Ishikawa (cell line): ENCODE measurements around the gene RGS7.

Source experiments
- CEBPB ChIP-seq: IDR thresholded peaks from 2 replicates; pipeline ENCODE4 v1.6.1; 2012
- CREB1 ChIP-seq: IDR thresholded peaks from 2 replicates; pipeline ENCODE4 v1.6.1; 2012; ENCODE audit warnings: low read depth
- EGR1 ChIP-seq: IDR thresholded peaks from 2 replicates; pipeline ENCODE4 v1.6.1; 2012
- EP300 ChIP-seq: IDR thresholded peaks from 2 replicates; pipeline ENCODE4 v1.6.1; 2012; ENCODE audit warnings: borderline replicate concordance
- FOXM1 ChIP-seq: IDR thresholded peaks from 2 replicates; pipeline ENCODE4 v1.6.1; 2012; ENCODE audit warnings: low read depth, borderline replicate concordance
- RAD21 ChIP-seq: IDR thresholded peaks from 2 replicates; pipeline ENCODE4 v1.6.1; 2012; ENCODE audit warnings: low read depth
- TAF1 ChIP-seq: IDR thresholded peaks from 2 replicates; pipeline ENCODE4 v1.6.1; 2012; ENCODE audit warnings: low read depth, mild to moderate bottlenecking
- TCF12 ChIP-seq: IDR thresholded peaks from 2 replicates; pipeline ENCODE4 v1.6.1; 2012; ENCODE audit warnings: low read depth
- TEAD4 ChIP-seq: IDR thresholded peaks from 2 replicates; pipeline ENCODE4 v1.6.1; 2012
- YY1 ChIP-seq: IDR thresholded peaks from 2 replicates; pipeline ENCODE4 v1.6.1; 2012; ENCODE audit warnings: low read depth
- ZBTB7A ChIP-seq: IDR thresholded peaks from 2 replicates; pipeline ENCODE4 v1.6.1; 2012; ENCODE audit warnings: low read depth
- TF ChIP-seq, protein P1 (sequence below): IDR thresholded peaks from 2 replicates; pipeline ENCODE4 v1.6.1; 2012; ENCODE audit warnings: low read depth, mild to moderate bottlenecking

DNA sequence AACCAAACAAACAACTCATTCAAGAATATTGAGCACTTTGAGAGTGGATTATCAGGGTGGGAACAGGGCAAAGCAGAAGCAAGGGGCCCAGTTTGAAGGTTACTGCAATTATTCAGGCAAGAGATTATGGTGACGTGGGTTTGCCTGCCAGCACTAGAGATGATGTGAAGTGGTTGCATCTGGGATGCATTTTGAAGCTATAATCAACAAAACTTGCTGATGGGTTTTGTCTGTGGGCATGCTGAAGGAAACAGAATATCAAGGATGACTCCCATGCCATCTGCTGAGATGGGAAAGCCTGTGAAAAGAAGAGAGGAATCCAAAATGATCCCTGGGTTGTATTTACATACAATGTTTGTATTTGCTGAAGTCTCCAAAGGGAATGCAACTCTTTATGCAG, 520.7 kb downstream of the RGS7 start:
- TF ChIP-seq TAF1 (no peak), YY1 (no peak), EP300 (no peak), EGR1 (no peak), ZBTB7A (no peak), CEBPB (no peak), FOXM1 (no peak), TEAD4 (no peak), RAD21 (no peak), TCF12 (no peak), CREB1 (no peak)
- TF ChIP-seq, protein P1, sequence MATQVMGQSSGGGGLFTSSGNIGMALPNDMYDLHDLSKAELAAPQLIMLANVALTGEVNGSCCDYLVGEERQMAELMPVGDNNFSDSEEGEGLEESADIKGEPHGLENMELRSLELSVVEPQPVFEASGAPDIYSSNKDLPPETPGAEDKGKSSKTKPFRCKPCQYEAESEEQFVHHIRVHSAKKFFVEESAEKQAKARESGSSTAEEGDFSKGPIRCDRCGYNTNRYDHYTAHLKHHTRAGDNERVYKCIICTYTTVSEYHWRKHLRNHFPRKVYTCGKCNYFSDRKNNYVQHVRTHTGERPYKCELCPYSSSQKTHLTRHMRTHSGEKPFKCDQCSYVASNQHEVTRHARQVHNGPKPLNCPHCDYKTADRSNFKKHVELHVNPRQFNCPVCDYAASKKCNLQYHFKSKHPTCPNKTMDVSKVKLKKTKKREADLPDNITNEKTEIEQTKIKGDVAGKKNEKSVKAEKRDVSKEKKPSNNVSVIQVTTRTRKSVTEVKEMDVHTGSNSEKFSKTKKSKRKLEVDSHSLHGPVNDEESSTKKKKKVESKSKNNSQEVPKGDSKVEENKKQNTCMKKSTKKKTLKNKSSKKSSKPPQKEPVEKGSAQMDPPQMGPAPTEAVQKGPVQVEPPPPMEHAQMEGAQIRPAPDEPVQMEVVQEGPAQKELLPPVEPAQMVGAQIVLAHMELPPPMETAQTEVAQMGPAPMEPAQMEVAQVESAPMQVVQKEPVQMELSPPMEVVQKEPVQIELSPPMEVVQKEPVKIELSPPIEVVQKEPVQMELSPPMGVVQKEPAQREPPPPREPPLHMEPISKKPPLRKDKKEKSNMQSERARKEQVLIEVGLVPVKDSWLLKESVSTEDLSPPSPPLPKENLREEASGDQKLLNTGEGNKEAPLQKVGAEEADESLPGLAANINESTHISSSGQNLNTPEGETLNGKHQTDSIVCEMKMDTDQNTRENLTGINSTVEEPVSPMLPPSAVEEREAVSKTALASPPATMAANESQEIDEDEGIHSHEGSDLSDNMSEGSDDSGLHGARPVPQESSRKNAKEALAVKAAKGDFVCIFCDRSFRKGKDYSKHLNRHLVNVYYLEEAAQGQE = no peak
